Muscle layer of duodenum (tissue), 2 donors: ENCODE measurements around the gene SYK.

Source experiments
- H3K27ac ChIP-seq: one replicate; pipeline ENCODE4 v1.7.0; 2013; ENCODE audit warnings: mild to moderate bottlenecking, low read length
- H3K27me3 ChIP-seq: one replicate; pipeline ENCODE4 v1.7.0; 2013; ENCODE audit warnings: low read depth, mild to moderate bottlenecking, control low read depth, low read length
- H3K36me3 ChIP-seq, 2 donors: one replicate each; pipeline ENCODE4 v1.7.0; 2013; ENCODE audit warnings: low read length in 2 of 2, control low read depth in 1 of 2, mild to moderate bottlenecking in 1 of 2; ENCODE audit not compliant: insufficient read depth in 2 of 2, control insufficient read depth in 1 of 2
- H3K4me1 ChIP-seq, 2 donors: one replicate each; pipeline ENCODE4 v1.7.0; 2013; ENCODE audit warnings: low read length in 2 of 2, mild to moderate bottlenecking in 2 of 2, control low read depth in 1 of 2, moderate library complexity in 1 of 2; ENCODE audit not compliant: insufficient read depth in 2 of 2, control insufficient read depth in 1 of 2
- H3K4me3 ChIP-seq, 2 donors: one replicate each; pipeline ENCODE4 v1.7.0; 2013; ENCODE audit warnings: low read length in 2 of 2, low read depth in 1 of 2, mild to moderate bottlenecking in 1 of 2
- H3K9me3 ChIP-seq, 2 donors: one replicate each; pipeline ENCODE4 v1.7.0; 2013; ENCODE audit warnings: low read length in 2 of 2, control low read depth in 1 of 2, mild to moderate bottlenecking in 1 of 2; ENCODE audit not compliant: control insufficient read depth in 1 of 2
- donor health status: healthy.

Gene SYK

DNA sequence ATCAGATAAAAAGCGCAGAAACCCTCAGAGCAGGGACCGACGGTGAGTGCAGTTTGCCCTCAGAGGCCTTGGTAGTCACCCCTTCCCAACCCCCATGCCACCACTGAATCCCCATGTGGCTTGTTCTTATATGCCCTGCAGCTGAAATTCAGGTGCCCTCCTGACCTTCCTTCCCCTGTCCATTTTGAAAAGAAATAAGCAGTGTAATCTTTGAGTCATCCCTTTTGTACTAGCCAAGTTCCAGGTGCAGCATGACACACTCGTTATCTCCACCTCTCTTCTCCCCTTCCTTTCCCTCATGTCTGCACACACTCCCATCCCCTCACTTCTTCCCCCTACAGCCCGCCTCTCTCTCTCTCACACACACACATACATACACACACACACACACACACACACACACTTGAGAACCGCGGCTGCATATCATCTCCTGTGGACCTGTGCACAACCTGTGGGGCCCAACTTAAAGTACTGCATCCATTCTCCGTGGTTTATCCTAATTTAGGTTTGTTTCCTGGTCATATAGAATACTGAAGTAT is 53.1 kb downstream of the SYK start:
- Histone ChIP-seq H3K36me3 (peaks cover 0 to 2% of the 10 kb centered on the region in 2 donors), H3K27me3 (no peaks in the 10 kb centered on the region), H3K27ac (no peak overlapping the region), H3K4me3 (no peak overlapping the region), H3K4me1 (no peaks in the 10 kb centered on the region), H3K9me3 (no peaks in the 10 kb centered on the region)

DNA sequence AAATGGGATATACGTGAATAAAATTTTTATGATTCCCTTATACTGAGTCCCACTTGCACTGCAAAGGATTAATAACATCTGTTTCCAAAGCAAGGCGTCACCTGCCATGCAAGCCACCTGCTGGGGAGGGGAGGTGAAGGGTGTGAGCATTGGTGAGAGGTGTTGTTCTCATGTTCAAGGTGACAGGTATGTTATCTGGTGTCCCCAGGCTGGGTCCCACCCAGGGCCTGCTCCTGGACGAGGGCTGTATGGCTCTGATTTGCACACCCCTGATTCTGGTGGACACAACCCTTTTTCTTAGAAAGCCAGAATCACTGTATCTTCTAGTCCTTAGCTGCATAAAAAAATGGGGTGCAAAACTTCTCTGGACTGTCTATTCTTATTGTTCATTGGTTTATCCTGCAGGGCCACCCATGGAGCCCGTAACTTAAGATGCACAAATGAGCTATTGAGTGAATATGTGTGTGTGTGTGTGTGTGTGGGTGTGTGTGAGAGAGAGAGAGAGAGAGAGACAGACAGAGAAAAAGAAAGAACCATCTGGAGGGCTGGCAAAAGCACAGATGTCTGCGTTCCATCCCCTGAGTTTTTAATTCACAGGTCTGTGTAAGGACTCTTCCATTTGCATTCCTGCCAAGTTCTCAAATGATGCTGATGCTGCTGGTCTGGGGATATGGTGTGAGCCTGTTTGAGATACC is 53.7 kb downstream of the SYK start:
- Histone ChIP-seq H3K9me3 (no peaks in the 10 kb centered on the region), H3K27ac (no peak overlapping the region), H3K27me3 (no peaks in the 10 kb centered on the region), H3K4me1 (no peaks in the 10 kb centered on the region), H3K36me3 (no peaks in the 10 kb centered on the region), H3K4me3 (no peak overlapping the region)

DNA sequence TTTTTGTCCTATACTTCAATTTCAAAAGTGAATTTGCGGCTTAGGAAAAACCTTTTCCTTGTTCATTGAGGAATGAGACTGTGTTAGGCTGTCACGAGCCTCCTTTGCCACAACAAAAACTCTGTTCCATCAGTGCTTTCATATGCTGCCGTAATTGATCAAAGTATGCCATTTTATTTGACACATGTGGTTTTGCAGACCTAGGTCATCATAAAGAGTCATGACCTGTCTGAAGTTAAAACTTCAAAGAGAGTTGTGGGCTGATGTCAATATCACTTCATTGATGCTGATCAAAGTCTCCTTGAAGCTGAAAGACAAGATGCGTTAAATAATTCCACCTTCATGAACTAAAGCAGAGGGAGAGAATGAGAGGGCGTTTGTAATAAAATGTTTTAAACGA is 55.5 kb downstream of the SYK start:
- Histone ChIP-seq H3K36me3 (peaks cover 0 to under 1% of the 10 kb centered on the region in 2 donors), H3K4me3 (no peak overlapping the region), H3K4me1 (no peaks in the 10 kb centered on the region), H3K27me3 (no peaks in the 10 kb centered on the region), H3K27ac (no peak overlapping the region), H3K9me3 (no peaks in the 10 kb centered on the region)

DNA sequence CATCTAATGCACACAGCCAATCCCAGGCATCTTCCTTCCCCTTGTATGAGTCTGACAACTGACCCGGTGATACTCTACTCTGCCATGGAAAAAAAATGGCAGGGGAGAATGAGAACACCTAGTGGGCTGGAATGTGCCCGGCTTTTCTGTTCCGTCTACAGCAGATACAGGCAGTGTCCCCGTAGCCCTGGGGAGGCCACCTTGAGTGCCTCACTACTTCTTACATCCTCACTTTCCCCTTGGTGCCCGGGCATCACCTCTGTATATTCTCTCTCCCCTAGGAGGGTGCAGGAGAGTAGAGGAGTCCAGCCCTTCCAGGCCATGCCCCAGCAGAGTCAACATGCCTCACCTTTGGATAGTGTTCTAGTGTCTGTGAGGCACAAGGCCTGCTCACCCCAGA is 56.2 kb downstream of the SYK start:
- Histone ChIP-seq H3K4me1 (no peaks in the 10 kb centered on the region), H3K27ac (no peak overlapping the region), H3K9me3 (no peaks in the 10 kb centered on the region), H3K27me3 (no peaks in the 10 kb centered on the region), H3K4me3 (no peak overlapping the region), H3K36me3 (peaks cover 0 to 8% of the 10 kb centered on the region in 2 donors)

DNA sequence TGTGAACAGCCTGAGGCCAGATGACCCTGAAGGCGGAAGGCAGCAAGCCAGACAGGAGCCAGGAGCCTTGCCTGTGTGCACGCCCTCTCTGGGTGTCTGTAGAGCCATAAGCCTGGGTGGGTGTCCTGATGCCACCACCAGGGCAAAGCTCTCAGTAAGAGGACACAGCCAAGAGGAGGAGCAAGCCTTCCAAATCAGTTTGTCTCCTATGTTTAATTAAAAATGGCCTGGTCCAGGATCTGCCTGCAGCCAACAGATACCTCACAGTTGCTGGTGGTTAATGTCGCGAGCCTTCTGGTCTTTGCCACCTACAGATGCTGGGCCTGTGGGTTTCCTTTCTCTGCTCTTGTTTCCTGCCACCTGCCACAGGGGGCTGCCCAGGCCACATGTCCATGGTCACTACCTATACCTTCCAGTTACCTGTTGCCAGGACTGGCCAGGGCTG is 56.9 kb downstream of the SYK start:
- Histone ChIP-seq H3K4me3 (no peak overlapping the region), H3K27me3 (no peaks in the 10 kb centered on the region), H3K27ac (no peak overlapping the region), H3K36me3 (peaks cover 0 to 8% of the 10 kb centered on the region in 2 donors), H3K9me3 (no peaks in the 10 kb centered on the region), H3K4me1 (no peaks in the 10 kb centered on the region)

DNA sequence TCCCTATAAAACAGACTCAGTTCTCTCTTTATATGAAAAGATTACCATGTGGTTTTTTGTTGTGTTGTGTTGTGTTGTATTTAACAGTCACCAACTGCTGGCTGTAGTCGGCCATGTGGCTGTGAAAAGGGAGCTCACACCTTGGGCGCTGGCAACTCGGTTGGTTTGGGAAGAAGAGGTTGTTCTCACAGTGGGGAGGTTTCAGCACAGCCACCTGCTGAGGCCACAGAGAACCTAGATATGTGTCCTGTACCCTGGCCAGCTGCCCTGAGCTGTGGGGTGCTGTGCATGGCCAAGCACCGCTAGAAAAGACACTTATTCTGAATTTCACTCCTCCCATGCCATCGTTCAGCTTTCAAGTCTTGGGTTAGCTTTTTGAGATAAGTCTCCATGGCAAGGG is 58.8 kb downstream of the SYK start:
- Histone ChIP-seq H3K9me3 (no peaks in the 10 kb centered on the region), H3K4me1 (no peaks in the 10 kb centered on the region), H3K27ac (no peak overlapping the region), H3K36me3 (peaks cover 8 to 9% of the 10 kb centered on the region in 2 donors), H3K27me3 (no peaks in the 10 kb centered on the region), H3K4me3 (no peak overlapping the region)

DNA sequence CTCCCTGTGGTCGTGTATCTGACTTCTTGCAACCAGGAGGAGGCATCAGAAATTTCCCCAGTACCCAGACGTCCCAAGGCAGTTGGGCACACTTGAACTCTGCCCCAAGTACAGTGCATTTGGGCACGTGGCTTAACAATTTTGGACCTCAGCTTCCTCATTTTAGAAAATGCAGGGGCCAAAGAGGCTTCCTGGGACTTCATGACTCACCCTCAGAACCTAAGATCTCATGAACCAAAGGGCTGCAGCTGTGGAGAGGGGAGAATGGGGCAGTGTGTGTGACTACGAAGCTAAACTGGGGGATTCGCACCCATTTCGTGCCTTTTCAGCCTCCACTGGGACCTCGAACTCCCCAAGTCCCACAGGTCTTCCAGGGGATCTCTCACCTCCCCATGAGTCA is 59.2 kb downstream of the SYK start:
- no peak overlapping the region for H3K27ac ChIP-seq
- H3K9me3 ChIP-seq, result no peaks in the 10 kb centered on the region
- no peaks in the 10 kb centered on the region for H3K27me3 ChIP-seq
- H3K36me3 ChIP-seq, result peaks cover 8 to 9% of the 10 kb centered on the region in 2 donors
- no peak overlapping the region for H3K4me3 ChIP-seq
- no peaks in the 10 kb centered on the region for H3K4me1 ChIP-seq

DNA sequence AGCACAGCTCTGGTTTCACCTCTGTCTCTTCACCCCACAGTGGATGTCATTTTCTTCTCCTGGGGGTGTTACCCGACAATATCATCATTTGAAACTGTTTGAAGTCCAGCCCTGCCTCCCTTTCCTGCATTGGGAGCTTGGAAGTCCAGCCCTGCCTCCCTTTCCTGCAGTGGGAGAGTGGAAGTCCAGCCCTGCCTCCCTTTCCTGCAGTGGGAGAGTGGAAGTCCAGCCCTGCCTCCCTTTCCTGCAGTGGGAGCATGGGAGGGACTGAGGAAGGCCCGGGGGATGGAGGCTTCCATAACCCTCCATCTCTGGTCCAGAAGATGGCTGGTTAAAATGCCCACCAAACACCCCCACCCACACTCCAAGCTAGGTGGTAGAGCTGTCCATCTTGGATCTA is 59.8 kb downstream of the SYK start:
- Histone ChIP-seq H3K36me3 (peaks cover 8 to 9% of the 10 kb centered on the region in 2 donors), H3K4me3 (no peak overlapping the region), H3K9me3 (no peaks in the 10 kb centered on the region), H3K27me3 (no peaks in the 10 kb centered on the region), H3K27ac (no peak overlapping the region), H3K4me1 (no peaks in the 10 kb centered on the region)

DNA sequence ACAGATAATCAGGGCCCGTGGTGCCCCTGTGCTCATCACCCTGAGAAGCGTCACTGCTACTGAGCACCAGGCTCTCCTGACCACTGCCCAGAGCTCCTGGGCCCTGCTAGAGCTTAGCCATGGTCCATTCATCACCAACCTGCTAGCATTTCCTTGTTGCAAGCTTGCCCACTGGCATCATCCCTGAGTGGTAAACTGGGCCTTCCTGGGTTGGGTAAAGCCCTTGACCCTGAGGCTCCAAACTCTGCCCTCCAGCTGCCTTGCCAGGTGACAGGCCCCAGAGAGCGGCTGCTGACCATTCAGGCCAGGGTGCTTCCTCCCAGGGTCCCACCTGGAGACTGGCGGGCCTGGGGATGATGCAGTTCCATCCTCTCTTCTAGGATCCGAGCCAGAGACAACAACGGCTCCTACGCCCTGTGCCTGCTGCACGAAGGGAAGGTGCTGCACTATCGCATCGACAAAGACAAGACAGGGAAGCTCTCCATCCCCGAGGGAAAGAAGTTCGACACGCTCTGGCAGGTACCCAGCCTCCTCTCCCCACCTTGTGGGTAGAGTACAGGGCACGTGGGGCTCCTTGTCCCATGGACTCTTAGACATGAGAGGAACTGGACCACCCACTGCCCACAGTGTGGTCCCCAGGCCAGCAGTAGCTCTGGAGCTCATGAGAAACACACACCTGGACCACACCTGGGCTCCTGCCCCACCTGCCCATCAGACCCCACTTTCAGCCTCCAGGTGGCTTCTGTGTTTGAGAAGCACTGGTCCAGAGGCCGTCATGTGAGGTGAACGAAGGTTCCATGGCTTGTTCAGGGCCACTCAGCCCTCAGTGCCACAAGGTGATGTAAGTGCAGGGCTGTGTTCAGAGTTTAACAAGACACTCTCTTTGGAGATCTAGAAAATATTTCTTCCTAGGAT is 60.5 kb downstream of the SYK start:
- H3K27ac ChIP-seq, result no peak overlapping the region
- H3K27me3 ChIP-seq, result no peaks in the 10 kb centered on the region
- no peaks in the 10 kb centered on the region for H3K4me1 ChIP-seq
- peaks cover 8 to 9% of the 10 kb centered on the region in 2 donors for H3K36me3 ChIP-seq
- no peak overlapping the region for H3K4me3 ChIP-seq
- H3K9me3 ChIP-seq, result no peaks in the 10 kb centered on the region

DNA sequence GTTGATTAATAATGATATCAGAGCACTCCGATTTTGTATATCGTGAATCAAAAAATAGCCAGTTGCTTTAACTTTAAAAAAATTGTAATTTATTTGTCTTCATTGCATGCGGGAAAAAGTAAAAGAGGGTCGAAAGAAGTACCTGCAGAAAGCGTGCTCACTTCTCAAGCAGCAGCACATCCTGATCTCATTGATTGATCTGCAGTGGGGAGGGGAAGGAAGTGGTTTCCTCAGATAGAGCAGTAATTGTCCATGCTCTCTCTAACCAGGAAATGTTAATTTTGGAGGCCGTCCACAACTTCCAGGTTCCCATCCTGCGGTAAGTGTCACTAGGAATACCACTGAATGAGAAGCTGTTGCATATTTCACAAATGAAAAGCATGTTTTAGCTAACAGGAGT is 63.2 kb downstream of the SYK start:
- H3K4me1 ChIP-seq, result no peaks in the 10 kb centered on the region
- H3K9me3 ChIP-seq, result no peaks in the 10 kb centered on the region
- H3K36me3 ChIP-seq, result peaks cover 8 to 9% of the 10 kb centered on the region in 2 donors
- no peak overlapping the region for H3K27ac ChIP-seq
- no peak overlapping the region for H3K4me3 ChIP-seq
- no peaks in the 10 kb centered on the region for H3K27me3 ChIP-seq

DNA sequence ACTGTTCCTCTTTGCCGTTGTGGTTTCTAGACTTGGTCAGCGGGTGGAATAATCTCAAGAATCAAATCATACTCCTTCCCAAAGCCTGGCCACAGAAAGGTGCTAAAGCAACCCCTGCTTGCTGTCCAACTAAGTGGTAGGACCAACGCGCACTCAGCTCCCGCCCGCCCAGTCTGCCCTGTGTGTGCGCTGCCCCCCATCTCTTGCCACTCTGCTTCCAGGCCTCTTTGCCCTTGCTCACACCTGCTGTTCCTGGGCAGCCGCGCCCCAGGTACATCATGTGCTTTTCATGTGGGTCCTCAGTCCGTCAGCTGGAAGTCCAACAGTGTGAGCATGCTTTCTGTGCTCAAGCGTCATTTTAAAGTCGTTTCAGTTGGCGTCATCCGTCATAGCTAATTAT is 65.5 kb downstream of the SYK start:
- H3K36me3 ChIP-seq, result peaks cover 8 to 14% of the 10 kb centered on the region in 2 donors
- no peak overlapping the region for H3K4me3 ChIP-seq
- no peaks in the 10 kb centered on the region for H3K9me3 ChIP-seq

More for the DNA sequence above, 65.5 kb downstream of the SYK start:
- Histone ChIP-seq H3K27ac (no peak overlapping the region), H3K27me3 (no peaks in the 10 kb centered on the region), H3K4me1 (peaks cover 0 to 6% of the 10 kb centered on the region in 2 donors)
